Measurements from ENCODE around the gene MDH1.

Gene MDH1

GRCh38 chr2:63581298-63581961 lies 7.3 kb upstream of the MDH1 start:
- H3K36me3 ChIP-seq (ENCODE audit: insufficient read depth, low read length), result no peaks in the 10 kb centered on the region
- no peak overlapping the region for H3K4me3 ChIP-seq
- H3K9me3 ChIP-seq (ENCODE audit: low read depth, low read length), result no peaks in the 10 kb centered on the region
- TF ChIP-seq POLR2AphosphoS5 (IDR thresholded peaks at IDR 0.05; ENCODE audit: borderline replicate concordance, low read depth, low read length) (no peak), EZH2 (IDR thresholded peaks at IDR 0.05) (no peak), FOXP2 (optimal IDR thresholded peaks at IDR 0.05; ENCODE audit: control extremely low read depth, extremely low read length, insufficient read depth) (no peak)
- H3K27ac ChIP-seq, result no peak overlapping the region
- no peak overlapping the region for H3K9ac ChIP-seq (ENCODE audit: insufficient read length)
- no peak for DNase-seq (ENCODE audit: low read depth, low spot score)

GRCh38 chr2:63582873-63583272 lies 5.9 kb upstream of the MDH1 start:
- no peak for DNase-seq (ENCODE audit: low read depth, low spot score)
- H3K9ac ChIP-seq (ENCODE audit: insufficient read length), result no peak overlapping the region
- TF ChIP-seq EZH2 (IDR thresholded peaks at IDR 0.05) (no peak), POLR2AphosphoS5 (IDR thresholded peaks at IDR 0.05; ENCODE audit: borderline replicate concordance, low read depth, low read length) (no peak), FOXP2 (optimal IDR thresholded peaks at IDR 0.05; ENCODE audit: control extremely low read depth, extremely low read length, insufficient read depth) (no peak)
- no peak overlapping the region for H3K4me3 ChIP-seq
- no peak overlapping the region for H3K27ac ChIP-seq
- H3K9me3 ChIP-seq (ENCODE audit: low read depth, low read length), result no peaks in the 10 kb centered on the region
- no peaks in the 10 kb centered on the region for H3K36me3 ChIP-seq (ENCODE audit: insufficient read depth, low read length)

GRCh38 chr2:63587814-63588384 lies 864 bp upstream of the MDH1 start:
- Histone ChIP-seq H3K36me3 (ENCODE audit: insufficient read depth, low read length) (peaks cover 10% of the 10 kb centered on the region), H3K9ac (ENCODE audit: insufficient read length) (peak overlapping the region; percentile 77), H3K27ac (no peak overlapping the region), H3K4me3 (peak overlapping the region; percentile 96), H3K9me3 (ENCODE audit: low read depth, low read length) (no peaks in the 10 kb centered on the region)
- DNase-seq (ENCODE audit: low read depth, low spot score), result no peak
- TF ChIP-seq FOXP2 (optimal IDR thresholded peaks at IDR 0.05; ENCODE audit: control extremely low read depth, extremely low read length, insufficient read depth), result no peak
- no peak for TF ChIP-seq EZH2 (IDR thresholded peaks at IDR 0.05)
- no peak for TF ChIP-seq POLR2AphosphoS5 (IDR thresholded peaks at IDR 0.05; ENCODE audit: borderline replicate concordance, low read depth, low read length)

GRCh38 chr2:63589148-63589958 lies 590 bp downstream of the MDH1 start:
- Histone ChIP-seq H3K9ac (ENCODE audit: insufficient read length) (peak overlapping the region; percentile 91), H3K27ac (peak overlapping the region; percentile 51; the same call in 1 of the 2 replicates), H3K36me3 (ENCODE audit: insufficient read depth, low read length) (peaks cover 21% of the 10 kb centered on the region), H3K4me3 (peak overlapping the region; percentile 96), H3K9me3 (ENCODE audit: low read depth, low read length) (no peaks in the 10 kb centered on the region)
- no peak for TF ChIP-seq POLR2AphosphoS5 (IDR thresholded peaks at IDR 0.05; ENCODE audit: borderline replicate concordance, low read depth, low read length)
- no peak for TF ChIP-seq FOXP2 (optimal IDR thresholded peaks at IDR 0.05; ENCODE audit: control extremely low read depth, extremely low read length, insufficient read depth)
- no peak for DNase-seq (ENCODE audit: low read depth, low spot score)

- H3K4me3 ChIP-seq, result no peak overlapping the region
- H3K27ac ChIP-seq, result no peak overlapping the region
- no peak overlapping the region for H3K9ac ChIP-seq (ENCODE audit: insufficient read length)
- TF ChIP-seq EZH2 (IDR thresholded peaks at IDR 0.05) (no peak), POLR2AphosphoS5 (IDR thresholded peaks at IDR 0.05; ENCODE audit: borderline replicate concordance, low read depth, low read length) (no peak), FOXP2 (optimal IDR thresholded peaks at IDR 0.05; ENCODE audit: control extremely low read depth, extremely low read length, insufficient read depth) (no peak)
- H3K9me3 ChIP-seq (ENCODE audit: low read depth, low read length), result no peaks in the 10 kb centered on the region
- no peak for DNase-seq (ENCODE audit: low read depth, low spot score)
- H3K36me3 ChIP-seq (ENCODE audit: insufficient read depth, low read length), result peaks cover 36% of the 10 kb centered on the region
These were observed 2.1 kb downstream of the MDH1 start for GRCh38 chr2:63590626-63591408.

- Histone ChIP-seq H3K27ac (no peak overlapping the region), H3K9me3 (ENCODE audit: low read depth, low read length) (no peaks in the 10 kb centered on the region), H3K4me3 (no peak overlapping the region), H3K9ac (ENCODE audit: insufficient read length) (no peak overlapping the region), H3K36me3 (ENCODE audit: insufficient read depth, low read length) (peaks cover 42% of the 10 kb centered on the region)
- DNase-seq (ENCODE audit: low read depth, low spot score), result no peak
- TF ChIP-seq EZH2 (IDR thresholded peaks at IDR 0.05) (no peak), POLR2AphosphoS5 (IDR thresholded peaks at IDR 0.05; ENCODE audit: borderline replicate concordance, low read depth, low read length) (no peak), FOXP2 (optimal IDR thresholded peaks at IDR 0.05; ENCODE audit: control extremely low read depth, extremely low read length, insufficient read depth) (no peak)
These were observed 2.9 kb downstream of the MDH1 start for GRCh38 chr2:63591566-63592175.

- Histone ChIP-seq H3K36me3 (ENCODE audit: insufficient read depth, low read length) (peaks cover 56% of the 10 kb centered on the region), H3K9me3 (ENCODE audit: low read depth, low read length) (no peaks in the 10 kb centered on the region), H3K4me3 (no peak overlapping the region), H3K9ac (ENCODE audit: insufficient read length) (no peak overlapping the region), H3K27ac (no peak overlapping the region)
- no peak for DNase-seq (ENCODE audit: low read depth, low spot score)
- no peak for TF ChIP-seq EZH2 (IDR thresholded peaks at IDR 0.05)
- no peak for TF ChIP-seq FOXP2 (optimal IDR thresholded peaks at IDR 0.05; ENCODE audit: control extremely low read depth, extremely low read length, insufficient read depth)
- TF ChIP-seq POLR2AphosphoS5 (IDR thresholded peaks at IDR 0.05; ENCODE audit: borderline replicate concordance, low read depth, low read length), result no peak
These were observed 5.9 kb downstream of the MDH1 start for GRCh38 chr2:63594660-63595059.

Data from SK-N-MC (cell line).